Lower leg skin (tissue), 4 donors: ENCODE data around the gene TMEM9B. TPM values are rescaled to one million over a fixed set of nuclear protein-coding genes. Genes with fewer than 3 reads are reported as not detected.
"Not testable (repeated sequence)": the region's sequence is repeated elsewhere in the genome, so short reads cannot be mapped to it uniquely, and the experiment has no call there.

Experiments
- DNase-seq, 2 donors: peaks; one replicate each; pipeline ENCODE4 v3.0.0-alpha.2; 2019; ENCODE audit warnings: low spot score in 2 of 2
- H3K4me3 ChIP-seq: fragments of 200-600 bp; sonication (generic); 2 replicates; pipeline ENCODE4 v1.5.1; 2017; ENCODE audit warnings: mild to moderate bottlenecking, low read depth; ENCODE audit not compliant: poor library complexity, severe bottlenecking
- CTCF ChIP-seq, 3 donors: fragments of 450-650 bp; IDR thresholded peaks; one replicate each; pipeline ENCODE4 v1.5.1; 2016; ENCODE audit warnings: antibody characterized with exemption in 3 of 3, mild to moderate bottlenecking in 3 of 3, moderate library complexity in 2 of 3
- POLR2A ChIP-seq, 2 donors: fragments of 450-650 bp; IDR thresholded peaks; one replicate each; pipeline ENCODE4 v1.6.1; 2016 to 2017; ENCODE audit warnings: antibody characterized with exemption in 2 of 2, mild to moderate bottlenecking in 1 of 2, moderate library complexity in 1 of 2
- WGBS, 2 donors: methylation state at CpG; one replicate each; pipeline ENCODE4 v1.1.5; 2018; 5-methylcytosine and 5-hydroxymethylcytosine counted together
- intact Hi-C: fragments of 100-400 bp; cut with DNase I; formaldehyde crosslinking; loops from one replicate; pipeline ENCODE4 v1.15.0; 2023; ENCODE audit warnings: low total_unique reads
- total RNA-seq, 4 donors: library from RNA; depleted of rRNA; stranded (reverse); fragments of >200 nt; gene quantifications; one replicate each; pipeline ENCODE4 v1.1.0, GENCODE V29; 2016

TMEM9B gene
- total RNA-seq, 4 donors from 2014 or later: 40.4 to 54.7 (median 48.0) TPM

GRCh38 chr11:8997451-8997850, 33.2 kb upstream of the TMEM9B start:
- intact Hi-C loops: no loop called here
- WGBS, 2 donors: 91 to 93% methylated on average over 3 of the region's 3 CpGs
- no peak for TF ChIP-seq POLR2A (IDR thresholded peaks at IDR 0.05)
- DNase-seq: no peak
- H3K4me3 ChIP-seq: no peak overlapping the region

- intact Hi-C loops: no loop called here
- TF ChIP-seq CTCF (IDR thresholded peaks at IDR 0.05) (no peak), POLR2A (IDR thresholded peaks at IDR 0.05) (no peak)
- 70 to 82% methylated on average over 1 of the region's 1 CpG for WGBS, 2 donors
- DNase-seq: no peak
- no peak overlapping the region for H3K4me3 ChIP-seq
Measured at GRCh38 chr11:8989453-8989852, 25.2 kb upstream of the TMEM9B start.

- 57 to 89% methylated on average over 3 of the region's 3 CpGs for WGBS, 2 donors
- no peak overlapping the region for H3K4me3 ChIP-seq
- TF ChIP-seq POLR2A (IDR thresholded peaks at IDR 0.05): no peak
- no peak for TF ChIP-seq CTCF (IDR thresholded peaks at IDR 0.05)
- DNase-seq: no peak
- intact Hi-C loops: no loop called here
Measured at GRCh38 chr11:8988329-8989234, 24.3 kb upstream of the TMEM9B start.

GRCh38 chr11:8987446-8987845, 23.2 kb upstream of the TMEM9B start:
- 89 to 90% methylated on average over 2 of the region's 2 CpGs for WGBS, 2 donors
- H3K4me3 ChIP-seq: no peak overlapping the region
- no peak for DNase-seq
- no peak for TF ChIP-seq POLR2A (IDR thresholded peaks at IDR 0.05)
- no peak for TF ChIP-seq CTCF (IDR thresholded peaks at IDR 0.05)
- intact Hi-C loops: no loop called here

GRCh38 chr11:8986772-8987171, 22.5 kb upstream of the TMEM9B start:
- H3K4me3 ChIP-seq, intact Hi-C loops, DNase-seq: not testable (repeated sequence)
- 86 to 96% methylated on average over 6 of the region's 6 CpGs for WGBS, 2 donors

GRCh38 chr11:8985462-8985861, 21.2 kb upstream of the TMEM9B start:
- no peak for DNase-seq
- intact Hi-C loops: no loop called here
- no peak for TF ChIP-seq POLR2A (IDR thresholded peaks at IDR 0.05)
- TF ChIP-seq CTCF (IDR thresholded peaks at IDR 0.05): no peak
- no peak overlapping the region for H3K4me3 ChIP-seq
- 90 to 97% methylated on average over 5 of the region's 5 CpGs for WGBS, 2 donors

GRCh38 chr11:8983552-8983951, 19.3 kb upstream of the TMEM9B start:
- 74 to 96% methylated on average over 2 of the region's 2 CpGs for WGBS, 2 donors
- intact Hi-C loops: no loop called here
- no peak for DNase-seq
- H3K4me3 ChIP-seq: no peak overlapping the region
- no peak for TF ChIP-seq CTCF (IDR thresholded peaks at IDR 0.05)
- no peak for TF ChIP-seq POLR2A (IDR thresholded peaks at IDR 0.05)
